Glomerular visceral epithelial cell (primary cell): ENCODE results near the gene GDAP1L1.
A peak's percentile ranks its signal among the peaks of the same experiment; 100 is the strongest.
"Not testable (repeated sequence)": the region's sequence is repeated elsewhere in the genome, so short reads cannot be mapped to it uniquely, and the experiment has no call there.

ENCODE experiments used
- DNase-seq: peaks from one replicate; pipeline ENCODE4 v3.0.0-alpha.2; 2016; ENCODE audit errors: extremely low spot score

GDAP1L1 gene

GRCh38 chr20:44302026-44302669 lies 55.0 kb downstream of the GDAP1L1 start:
- DNase-seq, result no peak

- DNase-seq, result no peak
Observed at GRCh38 chr20:44302736-44303135, 55.6 kb downstream of the GDAP1L1 start.

- no peak for DNase-seq
Observed at GRCh38 chr20:44304383-44304782, 57.3 kb downstream of the GDAP1L1 start.

- DNase-seq, result no peak
Observed at GRCh38 chr20:44306927-44307326, 59.8 kb downstream of the GDAP1L1 start.

- peak; percentile 20 for DNase-seq
Observed at GRCh38 chr20:44309763-44310663, 62.9 kb downstream of the GDAP1L1 start.

GRCh38 chr20:44310664-44311639 lies 63.8 kb downstream of the GDAP1L1 start, which contains the start of gene FITM2:
Gene FITM2, minus strand, starts transcription at chr20:44311202. Its CDS starts 54 bp downstream, at chr20:44311148.
- peak; percentile 98 for DNase-seq

- no peak for DNase-seq
Observed at GRCh38 chr20:44314870-44315269, 67.8 kb downstream of the GDAP1L1 start.

GRCh38 chr20:44319839-44320422 lies 72.8 kb downstream of the GDAP1L1 start:
- DNase-seq, result no peak

GRCh38 chr20:44324343-44324742 lies 77.2 kb downstream of the GDAP1L1 start:
- DNase-seq, result no peak

- no peak for DNase-seq
Observed at GRCh38 chr20:44326391-44327159, 79.5 kb downstream of the GDAP1L1 start.

GRCh38 chr20:44327748-44328147 lies 80.6 kb downstream of the GDAP1L1 start:
- DNase-seq, result not testable (repeated sequence)

- no peak for DNase-seq
Observed at GRCh38 chr20:44328428-44328827, 81.3 kb downstream of the GDAP1L1 start.
